ENCODE measurements around the gene DNAJB1.

- TF ChIP-seq ELF4 (IDR thresholded peaks at IDR 0.05) = no peak; the same call in 1 of the 2 replicates
- no peak for TF ChIP-seq CTBP1 (IDR thresholded peaks at IDR 0.05; ENCODE audit: borderline replicate concordance)
- TF ChIP-seq SUZ12 (IDR thresholded peaks at IDR 0.05) = no peak
- no peak for TF ChIP-seq NFRKB (IDR thresholded peaks at IDR 0.05)
- no peak for TF ChIP-seq SP1 (IDR thresholded peaks at IDR 0.05)
- no peak for TF ChIP-seq LEF1 (IDR thresholded peaks at IDR 0.05; ENCODE audit: borderline replicate concordance)
- peak; percentile 29; the same call in 1 of the 2 replicates for TF ChIP-seq L3MBTL2 (conservative IDR thresholded peaks at IDR 0.05)
- peak; percentile 99 for TF ChIP-seq PKNOX1 (IDR thresholded peaks at IDR 0.05)
- TF ChIP-seq FOXA1 (IDR thresholded peaks at IDR 0.05) = no peak
- TF ChIP-seq BHLHE40 (IDR thresholded peaks at IDR 0.05; ENCODE audit: borderline replicate concordance) = no peak
- no peak for TF ChIP-seq TARDBP (IDR thresholded peaks at IDR 0.05)
- peak; percentile 94 for TF ChIP-seq HDGF (IDR thresholded peaks at IDR 0.05; ENCODE audit: borderline replicate concordance)
- no peak for TF ChIP-seq FOXK2 (IDR thresholded peaks at IDR 0.05)
- no peak for TF ChIP-seq FOXM1 (IDR thresholded peaks at IDR 0.05; ENCODE audit: borderline replicate concordance)
Measured at GRCh38 chr19:14529254-14530004, 11.2 kb upstream of the DNAJB1 start, which contains the start of gene TECR.

Measured in HEK293T (cell line).